HEK293 (cell line): Measurements from ENCODE around the gene OLA1.

Source experiments
- CTCF ChIA-PET: fragments of 350-600 bp; formaldehyde crosslinking; extraction: SDS; loops from one replicate; lab custom pipeline; 2021; ENCODE audit warnings: antibody characterized with exemption; lab: Yijun Ruan, JAX
- POLR2A ChIA-PET: fragments of 300-600 bp; formaldehyde crosslinking; extraction: SDS; loops from one replicate; lab custom pipeline; 2020; ENCODE audit warnings: antibody characterized with exemption, inconsistent platforms; lab: Yijun Ruan, JAX
- H3K27ac ChIP-seq: fragments of 200-500 bp; sonication (Bioruptor generic); 2 replicates; pipeline ENCODE4 v1.5.1; 2014; ENCODE audit warnings: low read depth, low read length, control low read depth, inconsistent platforms; ENCODE audit errors: extremely low read depth
- H3K36me3 ChIP-seq, 2 experiments: fragments of 200-500 bp in 1 of 2; sonication (Bioruptor generic) in 1 of 2; 1 replicate in 1 of 2; 2 replicates in 1 of 2; pipeline ENCODE4 v1.5.1; 2014 to 2017; ENCODE audit warnings: inconsistent platforms in 2 of 2, low read length in 2 of 2; ENCODE audit not compliant: control insufficient read depth in 2 of 2, insufficient read depth in 1 of 2
- H3K4me1 ChIP-seq: fragments of 200-500 bp; sonication (Bioruptor generic); 2 replicates; pipeline ENCODE4 v1.5.1; 2014; ENCODE audit warnings: mild to moderate bottlenecking, low read length, inconsistent platforms; ENCODE audit not compliant: control insufficient read depth, insufficient read depth
- H3K4me3 ChIP-seq: 2 replicates; pipeline ENCODE4 v1.5.1; 2011; ENCODE audit warnings: low read depth, mild to moderate bottlenecking, control low read depth, low read length, moderate library complexity
- H3K9me3 ChIP-seq: fragments of 200-500 bp; sonication (Bioruptor generic); 2 replicates; pipeline ENCODE4 v1.5.1; 2014; ENCODE audit warnings: low read depth, low read length, inconsistent platforms; ENCODE audit not compliant: control insufficient read depth, insufficient read depth
- AEBP2 ChIP-seq: fragments of 450-650 bp; formaldehyde crosslinking; IDR thresholded peaks from 2 replicates; pipeline ENCODE4 v1.5.1; 2016; ENCODE audit warnings: missing biosample characterization, missing genetic modification characterization, borderline replicate concordance
- CTCF ChIP-seq: fragments of 450-650 bp; formaldehyde crosslinking; IDR thresholded peaks from 2 replicates; pipeline ENCODE4 v1.5.1; 2016; ENCODE audit warnings: missing biosample characterization, missing genetic modification characterization
- HOXD13 ChIP-seq: sonication (generic); formaldehyde crosslinking; IDR thresholded peaks from 2 replicates; pipeline ENCODE4 v1.8.0; 2022; ENCODE audit warnings: missing genetic modification reagents, borderline replicate concordance
- KLF16 ChIP-seq: fragments of 450-650 bp; formaldehyde crosslinking; IDR thresholded peaks from 2 replicates; pipeline ENCODE4 v1.5.1; 2017; ENCODE audit warnings: missing biosample characterization, missing genetic modification characterization
- OSR2 ChIP-seq: fragments of 450-650 bp; formaldehyde crosslinking; IDR thresholded peaks from 2 replicates; pipeline ENCODE4 v1.5.1; 2016; ENCODE audit warnings: missing biosample characterization, missing genetic modification characterization
- PRDM1 ChIP-seq: fragments of 450-650 bp; formaldehyde crosslinking; IDR thresholded peaks from 2 replicates; pipeline ENCODE4; 2016; ENCODE audit warnings: missing biosample characterization, missing genetic modification characterization
- PRDM6 ChIP-seq: fragments of 450-650 bp; formaldehyde crosslinking; IDR thresholded peaks from 2 replicates; pipeline ENCODE4 v1.5.1; 2017; ENCODE audit warnings: missing biosample characterization, missing genetic modification characterization
- SCRT1 ChIP-seq: fragments of 450-650 bp; formaldehyde crosslinking; IDR thresholded peaks from 2 replicates; pipeline ENCODE4 v1.5.1; 2016; ENCODE audit warnings: missing biosample characterization, missing genetic modification characterization, borderline replicate concordance
- ZIC2 ChIP-seq: fragments of 450-650 bp; formaldehyde crosslinking; IDR thresholded peaks from 2 replicates; pipeline ENCODE4 v1.5.1; 2016; ENCODE audit warnings: missing biosample characterization, missing genetic modification characterization
- ZNF121 ChIP-seq: fragments of 450-650 bp; formaldehyde crosslinking; IDR thresholded peaks from 2 replicates; pipeline ENCODE4 v1.5.1; 2016; ENCODE audit warnings: missing biosample characterization, missing genetic modification characterization
- ZNF133 ChIP-seq: fragments of 450-650 bp; formaldehyde crosslinking; IDR thresholded peaks from 2 replicates; pipeline ENCODE4 v1.5.1; 2016; ENCODE audit warnings: missing biosample characterization, missing genetic modification characterization
- ZNF16 ChIP-seq: fragments of 450-650 bp; formaldehyde crosslinking; IDR thresholded peaks from 2 replicates; pipeline ENCODE4 v1.5.1; 2016; ENCODE audit warnings: low read depth, missing biosample characterization, missing genetic modification characterization
- ZNF174 ChIP-seq: fragments of 450-650 bp; formaldehyde crosslinking; IDR thresholded peaks from 2 replicates; pipeline ENCODE4 v1.5.0; 2017; ENCODE audit warnings: missing biosample characterization, mild to moderate bottlenecking, missing genetic modification characterization
- ZNF19 ChIP-seq: fragments of 450-650 bp; formaldehyde crosslinking; IDR thresholded peaks from 2 replicates; pipeline ENCODE4; 2016; ENCODE audit warnings: missing biosample characterization, missing genetic modification characterization, low read depth
- ZNF211 ChIP-seq: fragments of 450-650 bp; formaldehyde crosslinking; IDR thresholded peaks from 2 replicates; pipeline ENCODE4 v1.5.1; 2016; ENCODE audit warnings: low read depth, missing biosample characterization, missing genetic modification characterization
- ZNF26 ChIP-seq: fragments of 450-650 bp; formaldehyde crosslinking; IDR thresholded peaks from 2 replicates; pipeline ENCODE4 v1.5.1; 2016; ENCODE audit warnings: missing biosample characterization, missing genetic modification characterization
- ZNF280D ChIP-seq: fragments of 450-650 bp; formaldehyde crosslinking; IDR thresholded peaks from 2 replicates; pipeline ENCODE4 v1.5.1; 2016; ENCODE audit warnings: missing biosample characterization, missing genetic modification characterization
- ZNF302 ChIP-seq: fragments of 450-650 bp; formaldehyde crosslinking; IDR thresholded peaks from 2 replicates; pipeline ENCODE4 v1.5.1; 2016; ENCODE audit warnings: missing biosample characterization, missing genetic modification characterization, low read depth
- ZNF350 ChIP-seq: fragments of 450-650 bp; formaldehyde crosslinking; IDR thresholded peaks from 2 replicates; pipeline ENCODE4 v1.5.0; 2017; ENCODE audit warnings: missing biosample characterization, mild to moderate bottlenecking, missing genetic modification characterization
- ZNF426 ChIP-seq: fragments of 450-650 bp; formaldehyde crosslinking; IDR thresholded peaks from 2 replicates; pipeline ENCODE4 v1.5.1; 2017; ENCODE audit warnings: missing biosample characterization, missing genetic modification characterization, mild to moderate bottlenecking, inconsistent platforms, moderate library complexity
- ZNF48 ChIP-seq: fragments of 450-650 bp; formaldehyde crosslinking; IDR thresholded peaks from 2 replicates; pipeline ENCODE4 v1.5.1; 2016; ENCODE audit warnings: missing biosample characterization, missing genetic modification characterization
- ZNF544 ChIP-seq: fragments of 450-650 bp; formaldehyde crosslinking; IDR thresholded peaks from 2 replicates; pipeline ENCODE4 v1.5.0; 2017; ENCODE audit warnings: missing biosample characterization, missing genetic modification characterization
- ZNF549 ChIP-seq: fragments of 450-650 bp; IDR thresholded peaks from 2 replicates; pipeline ENCODE4 v1.5.1; 2018; ENCODE audit warnings: missing biosample characterization, missing genetic modification characterization, mild to moderate bottlenecking, inconsistent platforms, moderate library complexity
- ZNF558 ChIP-seq: fragments of 450-650 bp; formaldehyde crosslinking; IDR thresholded peaks from 2 replicates; pipeline ENCODE4 v1.5.1; 2016; ENCODE audit warnings: missing biosample characterization, missing genetic modification characterization
- ZNF560 ChIP-seq: fragments of 450-650 bp; formaldehyde crosslinking; IDR thresholded peaks from 2 replicates; pipeline ENCODE4 v1.5.1; 2017; ENCODE audit warnings: missing biosample characterization, missing genetic modification characterization, borderline replicate concordance
- ZNF561 ChIP-seq: fragments of 450-650 bp; IDR thresholded peaks from 2 replicates; pipeline ENCODE4 v1.5.1; 2018; ENCODE audit warnings: missing biosample characterization, missing genetic modification characterization, borderline replicate concordance
- ZNF621 ChIP-seq: fragments of 450-650 bp; formaldehyde crosslinking; IDR thresholded peaks from 2 replicates; pipeline ENCODE4 v1.5.1; 2017; ENCODE audit warnings: missing biosample characterization, missing genetic modification characterization
- ZNF629 ChIP-seq: fragments of 450-650 bp; formaldehyde crosslinking; IDR thresholded peaks from 2 replicates; pipeline ENCODE4 v1.5.1; 2017; ENCODE audit warnings: missing biosample characterization, missing genetic modification characterization
- ZNF777 ChIP-seq: fragments of 450-650 bp; formaldehyde crosslinking; IDR thresholded peaks from 2 replicates; pipeline ENCODE4 v1.5.1; 2017; ENCODE audit warnings: missing biosample characterization, missing genetic modification characterization, borderline replicate concordance

The OLA1 gene

GRCh38 chr2:174121175-174121574 lies 127.2 kb downstream of the OLA1 start:
- Histone ChIP-seq H3K36me3 (no peaks in the 10 kb centered on the region), H3K27ac (no peak overlapping the region), H3K4me3 (no peak overlapping the region), H3K9me3 (no peaks in the 10 kb centered on the region), H3K4me1 (peaks cover 16% of the 10 kb centered on the region)
- POLR2A ChIA-PET = no interaction called here
- CTCF ChIA-PET = interaction anchor here (0.6 kb wide), 2 partner anchors 222 to 503 kb away, joined by 3 read pairs; no protein-coding TSS in a partner anchor
- no peak for TF ChIP-seq ZNF133 (tag by site-specific recombination)
- TF ChIP-seq SCRT1 (tag by site-specific recombination) = no peak
- TF ChIP-seq ZNF19 (tag by site-specific recombination) = no peak
- no peak for TF ChIP-seq OSR2
- TF ChIP-seq ZNF280D (tag by site-specific recombination) = no peak
- TF ChIP-seq ZNF549 (tag by site-specific recombination) = no peak
- no peak for TF ChIP-seq ZNF121 (tag by site-specific recombination)
- no peak for TF ChIP-seq ZNF621
- no peak for TF ChIP-seq KLF16 (tag by site-specific recombination)
- no peak for TF ChIP-seq CTCF (tag by site-specific recombination)
- no peak for TF ChIP-seq ZNF174
- TF ChIP-seq ZNF777 (tag by site-specific recombination) = no peak
- no peak for TF ChIP-seq ZNF16 (tag by site-specific recombination)
- no peak for TF ChIP-seq ZNF629 (tag by site-specific recombination)
- no peak for TF ChIP-seq HOXD13 (CRISPR knock-in tag)
- TF ChIP-seq ZNF426 (tag by site-specific recombination) = no peak
- no peak for TF ChIP-seq PRDM1 (tag by site-specific recombination)
- TF ChIP-seq AEBP2 (tag by site-specific recombination) = no peak
- no peak for TF ChIP-seq ZNF350 (tag by site-specific recombination)
- TF ChIP-seq ZNF561 = no peak
- no peak for TF ChIP-seq ZNF544 (tag by site-specific recombination)
- TF ChIP-seq ZIC2 (tag by site-specific recombination) = peak; percentile 60; the same call in 1 of the 2 replicates
- TF ChIP-seq ZNF302 (tag by site-specific recombination) = no peak
- no peak for TF ChIP-seq ZNF48 (tag by site-specific recombination)
- no peak for TF ChIP-seq ZNF211
- TF ChIP-seq PRDM6 (tag by site-specific recombination) = peak; percentile 80
- no peak for TF ChIP-seq ZNF560
- TF ChIP-seq ZNF558 (tag by site-specific recombination) = no peak
- TF ChIP-seq ZNF26 = no peak
